Vagina (tissue), 2 donors: Measurements from ENCODE around the gene DLG4. TPM values are rescaled to one million over a fixed set of nuclear protein-coding genes. Genes with fewer than 3 reads are reported as not detected.
A peak's percentile ranks its signal among the peaks of the same experiment; 100 is the strongest.

Experiments used
- DNase-seq, 2 donors: peaks; one replicate each; pipeline ENCODE4 v3.0.0-alpha.2; 2017; ENCODE audit errors: extremely low spot score in 2 of 2
- H3K27ac ChIP-seq: fragments of 200-600 bp; sonication (generic); one replicate; pipeline ENCODE4 v1.5.1; 2019
- H3K27me3 ChIP-seq: fragments of 200-600 bp; sonication (generic); one replicate; pipeline ENCODE4 v1.5.1; 2019
- H3K36me3 ChIP-seq, 2 donors: fragments of 200-600 bp; sonication (generic); one replicate each; pipeline ENCODE4 v1.5.1; 2017 to 2019
- H3K4me1 ChIP-seq: fragments of 200-600 bp; sonication (generic); one replicate; pipeline ENCODE4 v1.5.1; 2019
- H3K4me3 ChIP-seq, 2 donors: fragments of 200-600 bp; sonication (generic); 1 replicate in 1 of 2; 2 replicates in 1 of 2; pipeline ENCODE4 v1.5.1; 2016 to 2019
- H3K9me3 ChIP-seq: fragments of 200-600 bp; sonication (generic); one replicate; pipeline ENCODE4 v1.5.1; 2019
- CTCF ChIP-seq, 3 experiments: fragments of 450-650 bp in 2 of 3; fragments of 200-600 bp in 1 of 3; sonication (generic) in 1 of 3; IDR thresholded peaks; one replicate each; pipeline ENCODE4 v1.5.1; 2017 to 2019; ENCODE audit warnings: antibody characterized with exemption in 3 of 3, mild to moderate bottlenecking in 2 of 3, moderate library complexity in 2 of 3
- POLR2A ChIP-seq, 2 donors: fragments of 450-650 bp; IDR thresholded peaks; one replicate each; pipeline ENCODE4 v1.6.1; 2017; ENCODE audit warnings: antibody characterized with exemption in 2 of 2, mild to moderate bottlenecking in 2 of 2, moderate library complexity in 2 of 2
- POLR2AphosphoS5 ChIP-seq, 2 donors: sonication (generic); formaldehyde crosslinking; IDR thresholded peaks; one replicate each; pipeline ENCODE4 v1.9.0; 2017; ENCODE audit warnings: antibody characterized with exemption in 2 of 2, mild to moderate bottlenecking in 2 of 2, low read depth in 1 of 2; ENCODE audit not compliant: insufficient read depth in 1 of 2
- intact Hi-C: fragments of 100-400 bp; cut with DNase I; formaldehyde crosslinking; loops from one replicate; pipeline ENCODE4 v1.15.1; 2023
- total RNA-seq: library from RNA; depleted of rRNA; stranded (reverse); fragments of >200 nt; gene quantifications from one replicate; pipeline ENCODE4 v1.2.3, GENCODE V29; 2016

DLG4 gene
- total RNA-seq, 1 donor from 2014 or later = 23.3 TPM

DNA sequence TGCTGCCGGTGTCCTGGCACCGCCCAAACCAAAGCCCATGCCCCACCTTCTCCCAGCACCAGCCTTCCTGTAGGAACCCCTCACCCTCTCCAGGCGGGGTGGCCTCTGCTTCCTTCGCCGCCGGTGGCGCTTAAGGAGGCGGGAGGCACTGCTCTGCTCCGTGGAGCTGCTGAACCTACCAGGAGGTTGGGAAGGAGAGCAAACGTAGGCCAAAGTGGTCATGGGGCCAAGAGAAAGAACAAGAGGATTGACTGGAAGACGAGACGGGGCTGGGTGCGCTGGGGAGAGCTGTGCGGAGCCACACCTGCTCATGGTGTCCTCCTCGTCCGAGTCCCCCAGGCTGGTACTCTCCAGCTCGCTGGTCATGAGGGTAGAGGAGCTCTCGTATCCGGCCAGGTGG lies 9.9 kb upstream of the DLG4 start:
- TF ChIP-seq CTCF (IDR thresholded peaks at IDR 0.05) = no peak
- TF ChIP-seq POLR2AphosphoS5 (IDR thresholded peaks at IDR 0.05; ENCODE audit: insufficient read depth in 1 of 2, low read depth in 1 of 2) = no peak
- no peak for TF ChIP-seq POLR2A (IDR thresholded peaks at IDR 0.05)
- intact Hi-C loops = no loop called here
- H3K36me3 ChIP-seq = peaks cover 0 to 53% of the 10 kb centered on the region in 2 donors
- no peak for DNase-seq
- no peak overlapping the region for H3K4me3 ChIP-seq
- H3K27ac ChIP-seq = peak overlapping the region; percentile 64
- H3K27me3 ChIP-seq = no peaks in the 10 kb centered on the region
- H3K4me1 ChIP-seq = peaks cover 50% of the 10 kb centered on the region
- no peaks in the 10 kb centered on the region for H3K9me3 ChIP-seq

- peaks cover 50% of the 10 kb centered on the region for H3K4me1 ChIP-seq
- TF ChIP-seq CTCF (IDR thresholded peaks at IDR 0.05) (no peak), POLR2A (IDR thresholded peaks at IDR 0.05) (no peak), POLR2AphosphoS5 (IDR thresholded peaks at IDR 0.05; ENCODE audit: insufficient read depth in 1 of 2, low read depth in 1 of 2) (no peak)
- peaks cover 0 to 59% of the 10 kb centered on the region in 2 donors for H3K36me3 ChIP-seq
- H3K27ac ChIP-seq = peak overlapping the region; percentile 64
- no peaks in the 10 kb centered on the region for H3K9me3 ChIP-seq
- DNase-seq = no peak
- intact Hi-C loops = no loop called here
- H3K27me3 ChIP-seq = no peaks in the 10 kb centered on the region
- no peak overlapping the region for H3K4me3 ChIP-seq
Observed at GRCh38 chr17:7228920-7229319, 9.3 kb upstream of the DLG4 start.

DNA sequence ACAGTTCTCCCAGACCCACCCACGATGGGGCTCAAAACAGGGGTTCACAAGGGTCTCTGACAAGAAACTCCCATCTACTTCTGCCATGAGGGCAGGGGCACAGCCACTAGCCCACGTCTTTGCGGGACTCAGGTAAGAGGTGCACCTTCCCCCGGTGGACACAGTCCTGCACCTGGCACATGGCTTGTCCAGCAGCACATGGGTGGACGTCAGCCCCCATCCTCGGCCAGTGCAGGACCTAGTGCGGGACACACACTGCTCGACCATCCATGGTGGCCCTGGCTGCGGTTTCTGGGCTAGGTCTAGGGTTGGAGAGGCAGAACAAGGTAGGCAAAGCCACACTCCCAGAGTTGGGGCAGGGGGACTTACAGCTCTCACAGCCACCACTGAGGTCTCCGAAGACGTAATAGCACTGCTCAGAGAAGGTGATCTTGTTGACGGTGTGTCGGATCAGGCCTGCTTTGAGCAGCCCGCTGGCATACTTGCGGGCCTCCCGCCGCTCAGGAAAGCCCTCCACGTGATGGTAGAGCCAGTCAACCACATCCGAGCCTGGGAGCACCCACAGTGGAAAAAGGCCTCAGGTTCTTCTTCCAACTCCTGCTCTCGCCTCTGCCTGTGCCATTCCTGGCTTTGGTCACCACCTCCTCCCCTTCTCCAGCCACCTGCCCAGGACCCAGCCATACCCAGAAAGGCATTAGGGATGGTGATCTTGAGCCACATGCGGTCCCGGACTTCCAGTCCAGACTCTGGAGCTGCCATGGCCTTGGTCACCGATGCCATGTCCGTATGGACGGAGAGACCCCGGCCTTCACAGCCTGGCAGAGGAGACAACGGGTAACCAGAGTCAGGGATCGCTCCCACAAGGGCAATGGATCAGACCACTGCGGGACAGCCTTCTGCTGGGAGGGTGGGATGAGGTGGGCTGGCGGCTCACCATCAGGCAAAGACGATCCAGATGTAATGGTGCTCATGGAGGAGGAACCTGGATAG lies 7.4 kb upstream of the DLG4 start:
- DNase-seq = no peak
- Histone ChIP-seq H3K27ac (peak overlapping the region; percentile 80), H3K9me3 (no peaks in the 10 kb centered on the region), H3K27me3 (no peaks in the 10 kb centered on the region), H3K4me1 (peaks cover 40% of the 10 kb centered on the region), H3K4me3 (no peak overlapping the region), H3K36me3 (peaks cover 0 to 74% of the 10 kb centered on the region in 2 donors)
- intact Hi-C loops = no loop called here
- no peak for TF ChIP-seq POLR2A (IDR thresholded peaks at IDR 0.05)
- no peak for TF ChIP-seq CTCF (IDR thresholded peaks at IDR 0.05)
- TF ChIP-seq POLR2AphosphoS5 (IDR thresholded peaks at IDR 0.05; ENCODE audit: insufficient read depth in 1 of 2, low read depth in 1 of 2) = no peak

- Histone ChIP-seq H3K9me3 (no peaks in the 10 kb centered on the region), H3K36me3 (peaks cover 0 to 74% of the 10 kb centered on the region in 2 donors), H3K27me3 (no peaks in the 10 kb centered on the region), H3K27ac (peak overlapping the region; percentile 80), H3K4me3 (no peak overlapping the region), H3K4me1 (peaks cover 40% of the 10 kb centered on the region)
- DNase-seq = no peak
- intact Hi-C loops = no loop called here
- TF ChIP-seq POLR2AphosphoS5 (IDR thresholded peaks at IDR 0.05; ENCODE audit: insufficient read depth in 1 of 2, low read depth in 1 of 2) (no peak), POLR2A (IDR thresholded peaks at IDR 0.05) (no peak), CTCF (IDR thresholded peaks at IDR 0.05) (no peak)
Observed at GRCh38 chr17:7225711-7226331, 6.2 kb upstream of the DLG4 start.
